Measurements from ENCODE around the gene TARS2. TPM values are rescaled to one million over a fixed set of nuclear protein-coding genes. Genes with fewer than 3 reads are reported as not detected.

TARS2 gene
- total RNA-seq, 1 donor from 2014 or later: 50.7 TPM

DNA sequence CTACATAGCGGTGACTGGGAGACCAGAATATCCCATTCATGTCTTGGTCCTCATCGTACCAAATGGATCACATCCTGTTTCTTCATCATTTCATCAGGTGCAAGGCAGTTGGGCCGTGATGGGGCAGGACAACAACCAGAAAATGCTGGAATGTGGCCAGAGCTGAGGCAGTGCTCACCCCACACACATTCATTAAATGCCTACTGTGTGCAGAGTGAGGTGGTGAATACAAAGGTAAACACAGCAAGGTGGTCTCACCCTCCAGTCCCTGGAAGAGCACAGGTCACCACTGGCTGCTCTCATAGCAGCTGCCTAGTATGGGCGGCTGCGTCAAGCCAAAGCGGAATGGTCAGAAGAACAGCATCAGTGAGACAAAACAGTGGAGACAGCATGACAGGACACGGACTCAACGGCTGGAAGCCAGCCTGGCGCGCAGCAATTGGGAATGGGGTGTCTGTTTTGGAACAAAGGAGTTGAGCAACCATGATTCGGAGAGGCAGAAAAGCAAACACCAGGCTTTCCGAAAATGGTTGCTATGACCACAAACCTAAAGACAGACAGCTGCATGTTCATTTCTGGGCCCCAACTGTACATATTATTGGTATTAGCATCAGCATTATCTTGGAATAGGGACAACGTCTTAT, 56.4 kb downstream of the TARS2 start:
- no peak for ATAC-seq (ENCODE audit: low read depth)
- Mint-ChIP-seq H3K27me3 (peaks cover 13% of the 10 kb centered on the region), H3K36me3 (ENCODE audit: low read depth) (no peaks in the 10 kb centered on the region), H3K4me3 (no peak overlapping the region), H3K4me1 (peaks cover 3% of the 10 kb centered on the region), H3K9me3 (no peaks in the 10 kb centered on the region), H3K27ac (no peak overlapping the region)
- TF ChIP-seq, protein P1, sequence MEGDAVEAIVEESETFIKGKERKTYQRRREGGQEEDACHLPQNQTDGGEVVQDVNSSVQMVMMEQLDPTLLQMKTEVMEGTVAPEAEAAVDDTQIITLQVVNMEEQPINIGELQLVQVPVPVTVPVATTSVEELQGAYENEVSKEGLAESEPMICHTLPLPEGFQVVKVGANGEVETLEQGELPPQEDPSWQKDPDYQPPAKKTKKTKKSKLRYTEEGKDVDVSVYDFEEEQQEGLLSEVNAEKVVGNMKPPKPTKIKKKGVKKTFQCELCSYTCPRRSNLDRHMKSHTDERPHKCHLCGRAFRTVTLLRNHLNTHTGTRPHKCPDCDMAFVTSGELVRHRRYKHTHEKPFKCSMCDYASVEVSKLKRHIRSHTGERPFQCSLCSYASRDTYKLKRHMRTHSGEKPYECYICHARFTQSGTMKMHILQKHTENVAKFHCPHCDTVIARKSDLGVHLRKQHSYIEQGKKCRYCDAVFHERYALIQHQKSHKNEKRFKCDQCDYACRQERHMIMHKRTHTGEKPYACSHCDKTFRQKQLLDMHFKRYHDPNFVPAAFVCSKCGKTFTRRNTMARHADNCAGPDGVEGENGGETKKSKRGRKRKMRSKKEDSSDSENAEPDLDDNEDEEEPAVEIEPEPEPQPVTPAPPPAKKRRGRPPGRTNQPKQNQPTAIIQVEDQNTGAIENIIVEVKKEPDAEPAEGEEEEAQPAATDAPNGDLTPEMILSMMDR (IDR thresholded peaks at IDR 0.05): no peak
- intact Hi-C loops (cut with micrococcal nuclease): no loop called here
- DNase-seq: no peak
- CTCF ChIA-PET: interaction anchor here (1.3 kb wide), 1 partner anchor 28 kb away, joined by 3 read pairs; the partner anchor contains the start of gene FALEC
- POLR2A ChIA-PET: no interaction called here

DNA sequence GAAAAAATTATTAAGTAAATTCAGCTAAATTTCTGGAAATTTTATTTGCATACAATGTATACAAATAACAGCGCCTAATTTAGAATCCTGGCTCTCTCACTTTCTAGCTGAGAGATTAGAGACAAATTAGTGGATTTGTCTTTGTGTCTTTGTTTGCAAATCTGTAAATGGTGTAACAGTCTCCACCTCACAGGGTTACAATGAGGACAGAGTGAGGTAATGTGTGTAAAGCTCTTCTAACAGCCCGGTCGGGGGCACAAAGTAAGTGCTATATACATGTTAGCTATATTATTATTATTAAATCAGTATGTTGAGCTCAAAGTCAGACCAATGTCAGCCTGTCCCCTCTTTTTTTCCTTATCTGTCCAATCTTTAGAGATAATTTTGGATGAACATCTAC, 57.0 kb downstream of the TARS2 start:
- TF ChIP-seq, protein P1 (IDR thresholded peaks at IDR 0.05): no peak
- Mint-ChIP-seq H3K27me3 (peaks cover 13% of the 10 kb centered on the region), H3K36me3 (ENCODE audit: low read depth) (no peaks in the 10 kb centered on the region), H3K27ac (no peak overlapping the region), H3K9me3 (no peaks in the 10 kb centered on the region), H3K4me1 (peaks cover 3% of the 10 kb centered on the region), H3K4me3 (no peak overlapping the region)
- ChIA-PET CTCF (interaction anchor here (1.3 kb wide), 1 partner anchor 28 kb away, joined by 3 read pairs; the partner anchor contains the start of gene FALEC), POLR2A (no interaction called here)
- intact Hi-C loops (cut with micrococcal nuclease): no loop called here
- DNase-seq: no peak
- no peak for ATAC-seq (ENCODE audit: low read depth)

- no peak for ATAC-seq (ENCODE audit: low read depth)
- H3K9me3 Mint-ChIP-seq: no peaks in the 10 kb centered on the region
- intact Hi-C loops (cut with micrococcal nuclease): no loop called here
- no peak overlapping the region for H3K27ac Mint-ChIP-seq
- ChIA-PET CTCF (interaction anchor here (1.9 kb wide), 1 partner anchor 15 kb away, joined by 5 read pairs; no protein-coding TSS in a partner anchor), POLR2A (interaction anchor here (0.5 to 1.5 kb wide), 3 partner anchors 60 to 205 kb away, joined by 3 to 4 read pairs (median 3); partner anchors contain the start of gene ENSA)
- H3K27me3 Mint-ChIP-seq: peaks cover 18% of the 10 kb centered on the region
- no peak for DNase-seq
- H3K4me3 Mint-ChIP-seq: no peak overlapping the region
- TF ChIP-seq, protein P1 (IDR thresholded peaks at IDR 0.05): no peak
- H3K4me1 Mint-ChIP-seq: peaks cover 6% of the 10 kb centered on the region
- H3K36me3 Mint-ChIP-seq (ENCODE audit: low read depth): no peaks in the 10 kb centered on the region
Observed at GRCh38 chr1:150545486-150546032, 58.3 kb downstream of the TARS2 start.

DNA sequence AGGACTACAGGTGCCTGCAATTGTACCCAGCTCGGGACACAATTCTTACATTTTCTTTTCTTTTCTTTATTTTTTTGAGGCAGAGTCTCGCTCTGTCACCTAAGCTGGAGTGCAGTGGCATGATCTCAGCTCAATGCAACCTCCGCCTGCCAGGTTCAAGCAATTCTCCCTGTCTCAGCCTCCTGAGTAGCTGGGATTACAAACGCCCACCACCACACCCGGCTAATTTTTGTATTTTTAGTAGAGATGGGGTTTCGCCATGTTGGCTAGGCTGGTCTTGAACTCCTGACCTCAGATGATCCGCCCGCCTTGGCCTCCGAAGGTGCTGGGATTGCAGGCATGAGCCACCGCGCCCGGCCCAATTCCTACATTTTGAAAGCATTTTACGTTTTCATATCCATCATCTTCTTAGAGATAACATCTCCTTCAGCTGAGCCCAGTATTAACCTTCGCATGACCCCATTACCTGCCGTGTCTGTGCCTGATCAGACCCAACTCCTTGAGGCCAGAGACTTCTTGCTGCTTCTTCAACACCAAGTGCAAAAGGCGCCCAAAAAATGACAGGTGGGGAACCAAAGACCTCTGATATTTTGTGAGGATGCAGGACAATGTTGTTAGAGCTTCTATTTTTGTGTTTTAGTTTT, 59.2 kb downstream of the TARS2 start:
- Mint-ChIP-seq H3K9me3 (no peaks in the 10 kb centered on the region), H3K27ac (no peak overlapping the region), H3K4me1 (peaks cover 12% of the 10 kb centered on the region), H3K4me3 (no peak overlapping the region), H3K27me3 (peaks cover 21% of the 10 kb centered on the region), H3K36me3 (ENCODE audit: low read depth) (no peaks in the 10 kb centered on the region)
- TF ChIP-seq, protein P1 (IDR thresholded peaks at IDR 0.05): no peak
- intact Hi-C loops (cut with micrococcal nuclease): no loop called here
- no peak for DNase-seq
- ChIA-PET POLR2A (interaction anchor here (0.5 to 1.5 kb wide), 5 partner anchors 29 to 206 kb away, joined by 3 to 8 read pairs (median 3); partner anchors contain the start of gene ENSA), CTCF (interaction anchor here (1.9 kb wide), 1 partner anchor 14 kb away, joined by 5 read pairs; no protein-coding TSS in a partner anchor)
- ATAC-seq (ENCODE audit: low read depth): no peak

- Mint-ChIP-seq H3K9me3 (no peaks in the 10 kb centered on the region), H3K36me3 (ENCODE audit: low read depth) (no peaks in the 10 kb centered on the region)
- POLR2A ChIA-PET: interaction anchor here (0.6 to 1.7 kb wide), 9 partner anchors 12 to 1110 kb away, joined by 3 to 11 read pairs (median 4); partner anchors contain the start of genes ENSA and TARS2
Observed at GRCh38 chr1:150548324-150548631, 61.1 kb downstream of the TARS2 start.

More at GRCh38 chr1:150548324-150548631, 61.1 kb downstream of the TARS2 start:
- ATAC-seq (ENCODE audit: low read depth) (no peak), DNase-seq (no peak)
- Mint-ChIP-seq H3K27me3 (peaks cover 21% of the 10 kb centered on the region), H3K27ac (no peak overlapping the region), H3K4me1 (peaks cover 24% of the 10 kb centered on the region), H3K4me3 (peak overlapping the region; percentile 79)
- intact Hi-C loops (cut with micrococcal nuclease): no loop called here
- CTCF ChIA-PET: interaction anchor here (0.6 to 1.0 kb wide), 2 partner anchors 12 to 16 kb away, joined by 3 to 10 read pairs; no protein-coding TSS in a partner anchor
- TF ChIP-seq, protein P1 (IDR thresholded peaks at IDR 0.05): no peak

Data from activated B cell treated with CpG ODN at 0.5 μM for 24 hours (primary cell).